Measurements from ENCODE around the gene MUSK. TPM values are rescaled to one million over a fixed set of nuclear protein-coding genes. Genes with fewer than 3 reads are reported as not detected.

The MUSK gene
- total and polyA plus RNA-seq, 2 of the 4 experiments (the other 2 are of a cell fraction): 0.07 to 0.18 TPM

GRCh38 chr9:110842986-110843385, 174.4 kb downstream of the MUSK start:
- Histone ChIP-seq H4K8ac (ENCODE audit: low read depth in 2 of 2, low read length in 2 of 2) (peak overlapping the region; percentile 47 to 68; a peak in 3 of 4 replicates), H3K9me1 (ENCODE audit: insufficient read depth, low read length) (peaks cover 4% of the 10 kb centered on the region), H3K27me3 (ENCODE audit: control insufficient read depth, insufficient read depth, low read length) (no peaks in the 10 kb centered on the region), H3K9ac (ENCODE audit: low read depth, low read length) (no peak overlapping the region), H2BK5ac (ENCODE audit: low read depth, low read length, poor library complexity, severe bottlenecking) (peak overlapping the region; percentile 61), H3K4me3 (ENCODE audit: insufficient read depth, low read depth, low read length) (no peak overlapping the region), H3K14ac (replicated peaks; ENCODE audit: low read depth, low read length) (peak overlapping the region; percentile 39), H3K23ac (ENCODE audit: low read depth, low read length) (peak overlapping the region; percentile 47), H3K56ac (ENCODE audit: extremely low read depth, insufficient read depth, low read length) (no peak overlapping the region), H3K4me2 (ENCODE audit: low read depth, low read length) (no peak overlapping the region), H2BK120ac (ENCODE audit: low read depth, low read length) (peak overlapping the region; percentile 84), H2AFZ (replicated peaks; ENCODE audit: low read length, poor library complexity) (peak overlapping the region; percentile 37), H4K20me1 (ENCODE audit: insufficient read depth, low read length) (no peaks in the 10 kb centered on the region), H2AK9ac (replicated peaks; ENCODE audit: low read depth, low read length, poor library complexity) (peak overlapping the region; percentile 45), H3K4me1 (ENCODE audit: control insufficient read depth, insufficient read depth, low read length) (peaks cover 7% of the 10 kb centered on the region), H4K91ac (ENCODE audit: insufficient read depth, low read depth, low read length) (peak overlapping the region; percentile 67), H3K27ac (ENCODE audit: insufficient read depth, low read length) (0 out of 2 replicates have a peak overlapping the region, but pooled peaks have one; percentile 1), H2BK20ac (ENCODE audit: low read depth, low read length) (peak overlapping the region; percentile 75), H2BK15ac (ENCODE audit: low read depth, low read length) (peak overlapping the region; percentile 72; the same call in 2 of the 3 replicates), H3K36me3 (ENCODE audit: control insufficient read depth, insufficient read depth, low read length) (no peaks in the 10 kb centered on the region), H3K4ac (ENCODE audit: low read depth, low read length) (peak overlapping the region; percentile 78), H3K79me1 (ENCODE audit: low read depth in 1 of 2, low read length in 2 of 2) (peaks cover 0 to 11% of the 10 kb centered on the region in 2 experiments; a peak in 1 of 4 replicates), H3K9me3 (ENCODE audit: control insufficient read depth, insufficient read depth, low read length) (0 out of 2 replicates have a peak, but pooled peaks cover 3% of the 10 kb centered on the region), H4K5ac (ENCODE audit: low read depth, low read length) (peak overlapping the region; percentile 62), H2AK5ac (ENCODE audit: low read depth, low read length) (peak overlapping the region; percentile 77), H3K18ac (ENCODE audit: low read depth, low read length) (peak overlapping the region; percentile 80; the same call in 1 of the 2 replicates)
- DNase-seq (peak; percentile 46), ATAC-seq (ENCODE audit: low read depth) (peak; percentile 53)
- BruUV-seq (replicated peaks): no TSS peak
- in situ Hi-C loops (cut with MboI; ENCODE audit: low sequenced_read_pairs): no loop called here
- dilution Hi-C loops (cut with HindIII; ENCODE audit: low sequenced_read_pairs, unreplicated experiment): no loop called here
- 100% methylated on average over 1 of the region's 3 CpGs; no CpG with 5 or more reads in 1 of the 2 experiments for WGBS, 2 experiments (ENCODE audit: extremely low coverage in 2 of 2, insufficient read length in 1 of 2)
- intact Hi-C loops (cut with micrococcal nuclease): no loop called here
- ChIA-PET CTCF (no interaction called here), POLR2A (ENCODE audit: unreplicated experiment) (no interaction called here)
- TF ChIP-seq, protein P1, sequence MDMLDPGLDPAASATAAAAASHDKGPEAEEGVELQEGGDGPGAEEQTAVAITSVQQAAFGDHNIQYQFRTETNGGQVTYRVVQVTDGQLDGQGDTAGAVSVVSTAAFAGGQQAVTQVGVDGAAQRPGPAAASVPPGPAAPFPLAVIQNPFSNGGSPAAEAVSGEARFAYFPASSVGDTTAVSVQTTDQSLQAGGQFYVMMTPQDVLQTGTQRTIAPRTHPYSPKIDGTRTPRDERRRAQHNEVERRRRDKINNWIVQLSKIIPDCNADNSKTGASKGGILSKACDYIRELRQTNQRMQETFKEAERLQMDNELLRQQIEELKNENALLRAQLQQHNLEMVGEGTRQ (IDR thresholded peaks at IDR 0.05; ENCODE audit: low read depth, low read length): no peak
- TF ChIP-seq BHLHE40 (IDR thresholded peaks at IDR 0.05; ENCODE audit: low read depth, low read length) (no peak), ELK1 (IDR thresholded peaks at IDR 0.05; ENCODE audit: borderline replicate concordance, low read depth, low read length) (no peak), CTCF (conservative IDR thresholded peaks at IDR 0.05; ENCODE audit: low read depth, low read length) (no peak), RAD21 (IDR thresholded peaks at IDR 0.05; ENCODE audit: low read length) (no peak), NFE2L2 (IDR thresholded peaks at IDR 0.05; ENCODE audit: low read depth, low read length) (no peak), RFX5 (IDR thresholded peaks at IDR 0.05; ENCODE audit: low read depth, low read length) (no peak), POLR2A (IDR thresholded peaks at IDR 0.05; ENCODE audit: low read depth, low read length) (no peak), FOS (IDR thresholded peaks at IDR 0.05; ENCODE audit: low read depth, low read length) (no peak), CEBPB (IDR thresholded peaks at IDR 0.05; ENCODE audit: low read depth, low read length) (no peak), MXI1 (IDR thresholded peaks at IDR 0.05; ENCODE audit: borderline replicate concordance, low read depth, low read length) (no peak), MAFK (IDR thresholded peaks at IDR 0.05; ENCODE audit: low read depth, low read length) (no peak), RCOR1 (IDR thresholded peaks at IDR 0.05; ENCODE audit: insufficient replicate concordance, low read length) (no peak), MAZ (IDR thresholded peaks at IDR 0.05; ENCODE audit: borderline replicate concordance, low read depth, low read length) (no peak), CHD1 (IDR thresholded peaks at IDR 0.05; ENCODE audit: low read depth, low read length) (no peak)

Data from IMR-90 (cell line).